HEK293 (cell line): ENCODE results near the gene CLEC1A.

Experiments
- KLF10 ChIP-seq: fragments of 450-650 bp; IDR thresholded peaks from 2 replicates; pipeline ENCODE4 v1.5.1; 2018; ENCODE audit warnings: missing biosample characterization, mild to moderate bottlenecking, missing genetic modification characterization
- ZNF280D ChIP-seq: fragments of 450-650 bp; formaldehyde crosslinking; IDR thresholded peaks from 2 replicates; pipeline ENCODE4 v1.5.1; 2016; ENCODE audit warnings: missing biosample characterization, missing genetic modification characterization

- no peak for TF ChIP-seq ZNF280D (tag by site-specific recombination)
- no peak for TF ChIP-seq KLF10 (tag by site-specific recombination)
Observed at GRCh38 chr12:10031771-10032175, 67.0 kb downstream of the CLEC1A start.
